HCT116 (cell line): ENCODE results near the gene USP2. TPM values are rescaled to one million over a fixed set of nuclear protein-coding genes. Genes with fewer than 3 reads are reported as not detected.

Experiments
- ATAC-seq: fragments of 200-7000 bp; cut with Tn5 transposase; 2 replicates; pipeline ENCODE4 v1.9.1; 2020; ENCODE audit warnings: mild to moderate bottlenecking, moderate library complexity
- BruUV-seq: library from RNA; stranded (reverse); fragments of 400-500 nt; replicated peaks from 2 replicates; lab custom pipeline; 2021; lab: Mats Ljungman, UMichigan
- CTCF ChIA-PET: fragments of 300-600 bp; sonication (Branson Sonifier 250); formaldehyde crosslinking; loops from one replicate; lab custom pipeline; 2021; ENCODE audit warnings: antibody characterized with exemption; lab: Charles Lee
- POLR2A ChIA-PET: fragments of 300-600, 350-600 bp; sonication (Branson Sonifier 250); formaldehyde crosslinking; loops from one replicate; lab custom pipeline; 2021; ENCODE audit warnings: antibody characterized with exemption; lab: Charles Lee
- RAD21 ChIA-PET, 2 experiments: fragments of 300-600 bp; sonication (Branson Sonifier 250); formaldehyde crosslinking; loops; one replicate each; lab custom pipeline; 2023; ENCODE audit warnings: low total read pairs in 2 of 2; ENCODE audit not compliant: uncharacterized antibody in 2 of 2, unreplicated experiment in 2 of 2, low non-redundant PET in 1 of 2; lab: Charles Lee
- DNase-seq: peaks from one replicate; pipeline ENCODE4 v3.0.0-alpha.2; 2010; ENCODE audit warnings: low read depth, low spot score
- H2AFZ ChIP-seq: fragments of 200-600 bp; shearing (Covaris generic), sonication (generic); 2 replicates; pipeline ENCODE4 v1.6.1; 2017; ENCODE audit warnings: low read depth, mixed run types, mixed read lengths, antibody characterized with exemption, low read length; ENCODE audit not compliant: poor library complexity, severe bottlenecking
- H3K27ac ChIP-seq: 2 replicates; pipeline ENCODE4 v1.5.1; 2012; ENCODE audit warnings: low read depth, low read length
- H3K27me3 ChIP-seq: fragments of 200-600 bp; sonication (generic); 2 replicates; pipeline ENCODE4 v1.6.1; 2016; ENCODE audit warnings: mixed run types, low read length, mixed read lengths; ENCODE audit not compliant: insufficient read depth
- H3K36me3 ChIP-seq, 2 experiments: fragments of 200-500 bp in 1 of 2; fragments of 200-600 bp in 1 of 2; sonication (Bioruptor generic) in 1 of 2; sonication (generic) in 1 of 2; 2 replicates each; pipeline versions ENCODE4 v1.5.1 to v1.6.1; 2014 to 2016; ENCODE audit warnings: low read length in 2 of 2, inconsistent platforms in 1 of 2, mixed read lengths in 1 of 2, mixed run types in 1 of 2; ENCODE audit not compliant: insufficient read depth in 2 of 2, control insufficient read depth in 1 of 2
- H3K4me1 ChIP-seq, 2 experiments: fragments of 200-600 bp in 1 of 2; sonication (generic) in 1 of 2; 2 replicates each; pipeline versions ENCODE4 v1.5.1 to v1.6.1; 2012 to 2017; ENCODE audit warnings: low read length in 2 of 2, inconsistent platforms in 1 of 2, mild to moderate bottlenecking in 1 of 2, mixed read lengths in 1 of 2, mixed run types in 1 of 2, moderate library complexity in 1 of 2; ENCODE audit not compliant: insufficient read depth in 2 of 2, control insufficient read depth in 1 of 2
- H3K4me2 ChIP-seq: fragments of 200-600 bp; sonication (generic); 2 replicates; pipeline ENCODE4 v1.6.1; 2017; ENCODE audit warnings: mixed run types, low read length, mixed read lengths
- H3K4me3 ChIP-seq, 2 experiments: fragments of 200-600 bp in 1 of 2; sonication (generic) in 1 of 2; replicated peaks in 1 of 2; 2 replicates each; pipeline ENCODE4 v1.5.1; 2011 to 2016; ENCODE audit warnings: low read length in 2 of 2, control low read depth in 1 of 2, low read depth in 1 of 2, mild to moderate bottlenecking in 1 of 2, mixed read lengths in 1 of 2, mixed run types in 1 of 2
- H3K79me2 ChIP-seq: fragments of 200-600 bp; sonication (generic); 2 replicates; pipeline ENCODE4 v1.6.1; 2017; ENCODE audit warnings: mild to moderate bottlenecking, mixed run types, low read length, moderate library complexity, mixed read lengths; ENCODE audit not compliant: insufficient read depth
- H3K9ac ChIP-seq: fragments of 200-600 bp; sonication (generic); 2 replicates; pipeline ENCODE4 v1.6.1; 2016; ENCODE audit warnings: low read length, mixed read lengths
- H3K9me2 ChIP-seq: fragments of 200-600 bp; sonication (generic), shearing (Covaris generic); 2 replicates; pipeline ENCODE4 v1.6.1; 2017; ENCODE audit warnings: mixed run types, mild to moderate bottlenecking, moderate library complexity; ENCODE audit not compliant: insufficient read depth
- H3K9me3 ChIP-seq, 2 experiments: fragments of 200-500 bp in 1 of 2; fragments of 200-600 bp in 1 of 2; sonication (Bioruptor generic) in 1 of 2; sonication (generic) in 1 of 2; 2 replicates each; pipeline ENCODE4 v1.6.1; 2014 to 2017; ENCODE audit warnings: low read length in 2 of 2, mixed read lengths in 2 of 2, inconsistent platforms in 1 of 2, low read depth in 1 of 2, mild to moderate bottlenecking in 1 of 2, mixed run types in 1 of 2, moderate library complexity in 1 of 2; ENCODE audit not compliant: control insufficient read depth in 1 of 2, insufficient read depth in 1 of 2
- H4K20me1 ChIP-seq: fragments of 200-600 bp; sonication (generic), shearing (Covaris generic); 2 replicates; pipeline ENCODE4 v1.6.1; 2017; ENCODE audit warnings: mixed run types, mild to moderate bottlenecking, moderate library complexity; ENCODE audit not compliant: insufficient read depth
- ATF3 ChIP-seq: IDR thresholded peaks from 2 replicates; pipeline ENCODE4 v1.6.1; 2012
- CEBPB ChIP-seq: IDR thresholded peaks from 2 replicates; pipeline ENCODE4 v1.6.1; 2012; ENCODE audit warnings: low read depth
- ELF1 ChIP-seq: IDR thresholded peaks from 2 replicates; pipeline ENCODE4 v1.6.1; 2012; ENCODE audit warnings: low read depth, borderline replicate concordance
- EZH2 ChIP-seq: fragments of 200-600 bp; sonication (generic); IDR thresholded peaks from 2 replicates; pipeline ENCODE4 v1.6.1; 2017; ENCODE audit warnings: antibody characterized with exemption, mixed run types
- EZH2phosphoT487 ChIP-seq: fragments of 200-600 bp; IDR thresholded peaks from 2 replicates; pipeline ENCODE4 v1.6.1; 2018; ENCODE audit warnings: antibody characterized with exemption, borderline replicate concordance
- FOSL1 ChIP-seq: IDR thresholded peaks from 2 replicates; pipeline ENCODE4 v1.6.1; 2012; ENCODE audit warnings: low read depth
- JUND ChIP-seq: IDR thresholded peaks from 2 replicates; pipeline ENCODE4 v1.6.1; 2012
- SIN3A ChIP-seq: IDR thresholded peaks from 2 replicates; pipeline ENCODE4 v1.6.1; 2012; ENCODE audit warnings: low read depth
- SRF ChIP-seq: IDR thresholded peaks from 2 replicates; pipeline ENCODE4 v1.6.1; 2012; ENCODE audit warnings: low read depth
- TCF7L2 ChIP-seq: IDR thresholded peaks from 2 replicates; pipeline ENCODE4 v1.7.0; 2011; ENCODE audit warnings: borderline replicate concordance, inconsistent platforms; ENCODE audit not compliant: insufficient read depth, insufficient read length; ENCODE audit errors: extremely low read depth
- YY1 ChIP-seq: IDR thresholded peaks from 2 replicates; pipeline ENCODE4 v1.6.1; 2011; ENCODE audit warnings: low read length, low read depth, moderate library complexity, mild to moderate bottlenecking; ENCODE audit not compliant: insufficient replicate concordance; ENCODE audit errors: extremely low read depth
- ZFX ChIP-seq: fragments of 450-650 bp; IDR thresholded peaks from 2 replicates; pipeline ENCODE4 v1.6.1; 2017
- ZNF274 ChIP-seq: fragments of 200-500 bp; sonication (Bioruptor generic); IDR thresholded peaks from 2 replicates; pipeline ENCODE4 v1.6.1; 2014; ENCODE audit warnings: mild to moderate bottlenecking, low read depth, low read length, inconsistent platforms
- intact Hi-C: fragments of 100-400 bp; cut with micrococcal nuclease; formaldehyde crosslinking; loops from 2 replicates; pipeline ENCODE4 v1.10.0; 2022
- total RNA-seq: library from RNA; stranded (reverse); gene quantifications from one replicate; pipeline ENCODE4 v1.2.1, GENCODE V29; 2021; ENCODE audit not compliant: unreplicated experiment
- TF ChIP-seq, protein P1 (sequence below), 3 experiments: fragments of 200-600 bp in 1 of 3; sonication (generic) in 1 of 3; IDR thresholded peaks in 2 of 3; conservative IDR thresholded peaks in 1 of 3; 2 replicates each; pipeline ENCODE4 v1.5.1; 2012 to 2017; ENCODE audit warnings: low read depth in 2 of 3, low read length in 2 of 3, antibody characterized with exemption in 1 of 3, borderline replicate concordance in 1 of 3, control low read depth in 1 of 3, mild to moderate bottlenecking in 1 of 3, mixed read lengths in 1 of 3, mixed run types in 1 of 3, moderate library complexity in 1 of 3; ENCODE audit not compliant: insufficient read depth in 1 of 3
- TF ChIP-seq, protein P2 (sequence below): IDR thresholded peaks from 2 replicates; pipeline ENCODE4 v1.6.1; 2012
- TF ChIP-seq, protein P3 (sequence below): IDR thresholded peaks from 2 replicates; pipeline ENCODE4 v1.6.1; 2012; ENCODE audit warnings: low read depth

Gene USP2
- total RNA-seq, 1 experiment from 2014 or later: 5.0 TPM

- TF ChIP-seq TCF7L2 (no peak), FOSL1 (no peak), JUND (no peak)
Observed at GRCh38 chr11:119346605-119347004, 34.9 kb downstream of the USP2 start, which contains the start of gene MFRP (continued).

- BruUV-seq: no TSS peak
- Histone ChIP-seq H3K4me3 (no peak overlapping the region), H2AFZ (no peak overlapping the region), H3K4me2 (no peak overlapping the region), H3K79me2 (no peaks in the 10 kb centered on the region), H3K9me2 (no peaks in the 10 kb centered on the region), H3K36me3 (no peaks in the 10 kb centered on the region), H3K27me3 (no peaks in the 10 kb centered on the region), H3K9me3 (no peaks in the 10 kb centered on the region), H3K27ac (no peak overlapping the region), H4K20me1 (no peaks in the 10 kb centered on the region), H3K4me1 (no peaks in the 10 kb centered on the region), H3K9ac (no peak overlapping the region)
- ATAC-seq (no peak), DNase-seq (no peak)
- intact Hi-C loops: no loop called here
- TF ChIP-seq EZH2: no peak
- no peak for TF ChIP-seq ELF1
- no peak for TF ChIP-seq EZH2phosphoT487
- TF ChIP-seq ATF3: no peak
- TF ChIP-seq, protein P1, sequence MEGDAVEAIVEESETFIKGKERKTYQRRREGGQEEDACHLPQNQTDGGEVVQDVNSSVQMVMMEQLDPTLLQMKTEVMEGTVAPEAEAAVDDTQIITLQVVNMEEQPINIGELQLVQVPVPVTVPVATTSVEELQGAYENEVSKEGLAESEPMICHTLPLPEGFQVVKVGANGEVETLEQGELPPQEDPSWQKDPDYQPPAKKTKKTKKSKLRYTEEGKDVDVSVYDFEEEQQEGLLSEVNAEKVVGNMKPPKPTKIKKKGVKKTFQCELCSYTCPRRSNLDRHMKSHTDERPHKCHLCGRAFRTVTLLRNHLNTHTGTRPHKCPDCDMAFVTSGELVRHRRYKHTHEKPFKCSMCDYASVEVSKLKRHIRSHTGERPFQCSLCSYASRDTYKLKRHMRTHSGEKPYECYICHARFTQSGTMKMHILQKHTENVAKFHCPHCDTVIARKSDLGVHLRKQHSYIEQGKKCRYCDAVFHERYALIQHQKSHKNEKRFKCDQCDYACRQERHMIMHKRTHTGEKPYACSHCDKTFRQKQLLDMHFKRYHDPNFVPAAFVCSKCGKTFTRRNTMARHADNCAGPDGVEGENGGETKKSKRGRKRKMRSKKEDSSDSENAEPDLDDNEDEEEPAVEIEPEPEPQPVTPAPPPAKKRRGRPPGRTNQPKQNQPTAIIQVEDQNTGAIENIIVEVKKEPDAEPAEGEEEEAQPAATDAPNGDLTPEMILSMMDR (IDR thresholded peaks at IDR 0.05 in 2 of 3, conservative IDR thresholded peaks at IDR 0.05 in 1 of 3; ENCODE audit: borderline replicate concordance in 1 of 3, insufficient read depth in 1 of 3, low read depth in 2 of 3, low read length in 2 of 3): no peak
- TF ChIP-seq ZFX: no peak
- TF ChIP-seq CEBPB: no peak
- TF ChIP-seq, protein P2, sequence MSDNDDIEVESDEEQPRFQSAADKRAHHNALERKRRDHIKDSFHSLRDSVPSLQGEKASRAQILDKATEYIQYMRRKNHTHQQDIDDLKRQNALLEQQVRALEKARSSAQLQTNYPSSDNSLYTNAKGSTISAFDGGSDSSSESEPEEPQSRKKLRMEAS: no peak
- TF ChIP-seq ZNF274: no peak
- TF ChIP-seq SRF: no peak
- TF ChIP-seq TCF7L2: no peak
- TF ChIP-seq, protein P3, sequence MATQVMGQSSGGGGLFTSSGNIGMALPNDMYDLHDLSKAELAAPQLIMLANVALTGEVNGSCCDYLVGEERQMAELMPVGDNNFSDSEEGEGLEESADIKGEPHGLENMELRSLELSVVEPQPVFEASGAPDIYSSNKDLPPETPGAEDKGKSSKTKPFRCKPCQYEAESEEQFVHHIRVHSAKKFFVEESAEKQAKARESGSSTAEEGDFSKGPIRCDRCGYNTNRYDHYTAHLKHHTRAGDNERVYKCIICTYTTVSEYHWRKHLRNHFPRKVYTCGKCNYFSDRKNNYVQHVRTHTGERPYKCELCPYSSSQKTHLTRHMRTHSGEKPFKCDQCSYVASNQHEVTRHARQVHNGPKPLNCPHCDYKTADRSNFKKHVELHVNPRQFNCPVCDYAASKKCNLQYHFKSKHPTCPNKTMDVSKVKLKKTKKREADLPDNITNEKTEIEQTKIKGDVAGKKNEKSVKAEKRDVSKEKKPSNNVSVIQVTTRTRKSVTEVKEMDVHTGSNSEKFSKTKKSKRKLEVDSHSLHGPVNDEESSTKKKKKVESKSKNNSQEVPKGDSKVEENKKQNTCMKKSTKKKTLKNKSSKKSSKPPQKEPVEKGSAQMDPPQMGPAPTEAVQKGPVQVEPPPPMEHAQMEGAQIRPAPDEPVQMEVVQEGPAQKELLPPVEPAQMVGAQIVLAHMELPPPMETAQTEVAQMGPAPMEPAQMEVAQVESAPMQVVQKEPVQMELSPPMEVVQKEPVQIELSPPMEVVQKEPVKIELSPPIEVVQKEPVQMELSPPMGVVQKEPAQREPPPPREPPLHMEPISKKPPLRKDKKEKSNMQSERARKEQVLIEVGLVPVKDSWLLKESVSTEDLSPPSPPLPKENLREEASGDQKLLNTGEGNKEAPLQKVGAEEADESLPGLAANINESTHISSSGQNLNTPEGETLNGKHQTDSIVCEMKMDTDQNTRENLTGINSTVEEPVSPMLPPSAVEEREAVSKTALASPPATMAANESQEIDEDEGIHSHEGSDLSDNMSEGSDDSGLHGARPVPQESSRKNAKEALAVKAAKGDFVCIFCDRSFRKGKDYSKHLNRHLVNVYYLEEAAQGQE: no peak
- no peak for TF ChIP-seq SIN3A
- TF ChIP-seq YY1: no peak
- RAD21 ChIA-PET: no interaction called here
- POLR2A ChIA-PET: no interaction called here
- CTCF ChIA-PET: interaction anchor here (1.6 kb wide), 1 partner anchor 11 kb away, joined by 7 read pairs; no protein-coding TSS in a partner anchor
Observed at GRCh38 chr11:119345685-119346084, 35.8 kb downstream of the USP2 start.
